Measurements from ENCODE around the gene GREM1.

DNA sequence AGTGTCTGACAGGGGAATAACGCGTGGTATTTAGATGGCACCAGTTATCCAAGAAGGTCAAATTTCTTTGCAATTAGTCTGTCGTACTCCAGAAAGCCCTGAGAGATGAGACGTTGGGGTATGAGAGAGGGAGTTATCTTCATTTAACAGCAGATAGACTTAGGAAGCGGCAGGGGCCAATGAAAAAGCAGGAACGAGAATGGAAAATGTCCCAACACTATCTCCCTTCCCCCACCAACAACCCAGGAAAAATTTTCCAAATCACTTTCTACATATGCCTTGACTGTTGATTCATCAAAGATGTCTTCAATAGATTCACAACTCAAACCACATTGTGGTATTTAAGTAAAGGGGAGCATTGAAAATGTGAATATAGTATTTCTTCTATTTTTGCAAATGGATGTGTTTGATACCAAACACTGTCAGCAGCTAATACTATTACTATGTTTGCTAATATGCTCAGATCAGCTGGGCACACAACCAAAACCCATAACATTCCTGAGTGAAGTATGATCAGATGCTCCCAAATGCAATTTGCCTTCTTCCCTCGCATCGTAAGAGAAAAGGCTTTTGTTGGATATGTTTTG is 13.3 kb upstream of the GREM1 start:
- TF ChIP-seq JUND (IDR thresholded peaks at IDR 0.05) (no peak), EZH2phosphoT487 (IDR thresholded peaks at IDR 0.05; ENCODE audit: borderline replicate concordance, low read depth) (no peak), FOXJ3 (CRISPR knock-in tag; IDR thresholded peaks at IDR 0.05) (no peak), NRF1 (IDR thresholded peaks at IDR 0.05; ENCODE audit: low read depth, low read length) (no peak)

All from SK-N-SH (cell line).